ENCODE results near the gene FAM162A. TPM values are rescaled to one million over a fixed set of nuclear protein-coding genes. Genes with fewer than 3 reads are reported as not detected.

FAM162A gene
- 34.6 to 39.7 TPM (median 36.4 TPM) in 5 replicates for total RNA-seq (2022; extraction: Qiagen RNA extraction; ENCODE audit: low read depth)

GRCh38 chr3:122383771-122384697 is at the start of gene FAM162A:
FAM162A (plus strand) TSS chr3:122384182; CDS start chr3:122384266, 84 bp downstream.

GRCh38 chr3:122382888-122383666 is 905 bp upstream of the FAM162A start, which contains the start of gene MIX23:
MIX23 (minus strand) TSS chr3:122383231; CDS start chr3:122383224, 7 bp downstream.

DNA sequence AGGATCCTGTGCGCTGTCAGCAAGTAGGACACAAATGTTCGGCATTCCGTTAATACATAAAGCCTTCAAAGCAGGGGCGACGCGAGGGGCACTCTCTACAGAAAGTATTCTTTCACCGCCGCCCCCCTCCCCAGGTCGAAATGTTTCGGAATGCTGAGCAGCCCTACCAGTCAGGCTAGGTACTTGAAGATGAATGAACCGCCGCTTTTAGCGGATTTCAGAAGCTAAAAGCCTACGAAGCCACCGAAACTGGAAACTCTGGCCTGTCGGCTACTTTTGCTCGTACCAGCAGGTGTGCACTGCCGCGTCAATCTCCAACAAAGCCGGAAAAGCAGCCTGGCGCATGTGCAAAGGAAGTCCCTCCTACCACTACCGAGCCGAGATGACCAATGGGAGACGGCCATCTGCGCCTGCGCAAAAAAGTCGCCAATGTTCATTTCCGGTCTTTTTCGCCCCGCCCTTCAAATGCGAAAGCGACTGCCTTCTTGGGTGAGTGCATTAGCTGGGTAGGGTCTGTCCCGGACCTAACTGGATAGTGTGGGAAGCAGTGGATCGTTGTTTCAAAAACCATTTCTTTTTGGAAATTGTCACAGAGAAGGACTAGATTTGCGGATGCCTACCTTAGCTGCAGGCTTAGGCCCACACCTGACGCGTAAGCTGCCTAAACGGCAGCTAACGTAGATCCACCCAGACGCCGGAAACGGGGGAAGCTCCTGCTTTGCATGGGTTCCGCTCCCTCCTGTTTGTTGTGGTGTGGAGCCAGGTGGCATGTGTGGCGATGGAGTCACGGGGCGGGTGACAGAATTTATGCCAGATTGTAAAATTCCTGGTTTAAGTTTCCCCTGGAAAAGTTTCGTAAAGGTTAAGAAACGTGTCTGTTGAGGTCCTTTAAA is 32.0 kb downstream of the FAM162A start, which contains the start of gene WDR5B:
Gene WDR5B, minus strand, starts transcription at position 301 of the 893 bp plus-strand sequence. CDS start 534 bp downstream, outside the sequence.

Other genes starting within 250 kb of the FAM162A start
- not detected in 5 replicates for gene CASR, start 200.5 kb upstream of the FAM162A start, total RNA-seq (2022; extraction: Qiagen RNA extraction; ENCODE audit: low read depth)
- gene CSTA, start 58.9 kb upstream of the FAM162A start, total RNA-seq (2022; extraction: Qiagen RNA extraction; ENCODE audit: low read depth): 0.73 to 1.7 TPM (median 1.1 TPM) in 5 replicates
- gene MIX23, start 951 bp upstream of the FAM162A start, total RNA-seq (2022; extraction: Qiagen RNA extraction; ENCODE audit: low read depth): 50.2 to 74.6 TPM (median 53.1 TPM) in 5 replicates
- gene WDR5B, start 31.9 kb downstream of the FAM162A start, total RNA-seq (2022; extraction: Qiagen RNA extraction; ENCODE audit: low read depth): 3.0 to 4.3 TPM (median 3.2 TPM) in 5 replicates
- 57.8 to 72.4 TPM (median 61.4 TPM) in 5 replicates for gene KPNA1, start 130.8 kb downstream of the FAM162A start, total RNA-seq (2022; extraction: Qiagen RNA extraction; ENCODE audit: low read depth)
- 5.0 to 6.1 TPM (median 5.3 TPM) in 5 replicates for gene PARP9, start 180.1 kb downstream of the FAM162A start, total RNA-seq (2022; extraction: Qiagen RNA extraction; ENCODE audit: low read depth)
- gene DTX3L, start 180.2 kb downstream of the FAM162A start, total RNA-seq (2022; extraction: Qiagen RNA extraction; ENCODE audit: low read depth): 7.2 to 11.6 TPM (median 8.2 TPM) in 5 replicates
- not detected in 5 replicates for gene PARP15, start 193.5 kb downstream of the FAM162A start, total RNA-seq (2022; extraction: Qiagen RNA extraction; ENCODE audit: low read depth)

Data from A549 treated with CpdA at 1 μM for 4 hours (cell line).